Esophagus muscularis mucosa (tissue), 4 donors: ENCODE measurements around the gene C12orf54. TPM values are rescaled to one million over a fixed set of nuclear protein-coding genes. Genes with fewer than 3 reads are reported as not detected.

Experiments
- DNase-seq: peaks from one replicate; pipeline ENCODE4 v3.0.0-alpha.2; 2017; ENCODE audit errors: extremely low spot score
- H3K27ac ChIP-seq, 4 donors: fragments of 200-600 bp; sonication (generic); replicated peaks in 1 of 4; 1 replicate in 3 of 4; 2 replicates in 1 of 4; pipeline ENCODE4 v1.5.1; 2016 to 2019; ENCODE audit warnings: mild to moderate bottlenecking in 1 of 4
- H3K27me3 ChIP-seq, 4 donors: fragments of 200-600 bp; sonication (generic); one replicate each; pipeline versions ENCODE4 v1.5.1 to v1.6.0; 2016 to 2019
- H3K36me3 ChIP-seq, 4 donors: fragments of 200-600 bp; sonication (generic); one replicate each; pipeline ENCODE4 v1.5.1; 2016 to 2019
- H3K4me1 ChIP-seq, 4 donors: fragments of 200-600 bp; sonication (generic); one replicate each; pipeline ENCODE4 v1.5.1; 2016 to 2019
- H3K4me3 ChIP-seq, 4 donors: fragments of 200-600 bp; sonication (generic); 1 replicate in 2 of 4; 2 replicates in 2 of 4; pipeline ENCODE4 v1.5.1; 2016 to 2019; ENCODE audit warnings: mild to moderate bottlenecking in 4 of 4, moderate library complexity in 1 of 4
- H3K9me3 ChIP-seq, 4 donors: fragments of 200-600 bp; sonication (generic); 1 replicate in 3 of 4; 2 replicates in 1 of 4; pipeline ENCODE4 v1.5.1; 2016 to 2019
- CTCF ChIP-seq, 3 experiments: fragments of 200-600 bp in 2 of 3; fragments of 450-650 bp in 1 of 3; sonication (generic) in 2 of 3; IDR thresholded peaks; one replicate each; pipeline ENCODE4 v1.5.1; 2017 to 2019; ENCODE audit warnings: antibody characterized with exemption in 3 of 3, mild to moderate bottlenecking in 2 of 3, moderate library complexity in 1 of 3
- EP300 ChIP-seq: sonication (generic); formaldehyde crosslinking; IDR thresholded peaks from one replicate; pipeline ENCODE4 v1.6.1; 2017; ENCODE audit warnings: antibody characterized with exemption
- POLR2A ChIP-seq: fragments of 450-650 bp; IDR thresholded peaks from one replicate; pipeline ENCODE4 v1.6.1; 2017; ENCODE audit warnings: antibody characterized with exemption, moderate library complexity, mild to moderate bottlenecking, low read depth
- POLR2AphosphoS5 ChIP-seq, 2 donors: sonication (generic); formaldehyde crosslinking; IDR thresholded peaks; one replicate each; pipeline ENCODE4 v1.6.1; 2017; ENCODE audit warnings: antibody characterized with exemption in 2 of 2
- WGBS: methylation state at CpG from one replicate; pipeline ENCODE4 v1.1.5; 2018; 5-methylcytosine and 5-hydroxymethylcytosine counted together
- intact Hi-C: fragments of 100-400 bp; cut with DNase I; formaldehyde crosslinking; loops from one replicate; pipeline ENCODE4 v1.15.1; 2023
- total RNA-seq, 4 donors: library from RNA; depleted of rRNA; stranded (reverse); fragments of >200 nt; gene quantifications; one replicate each; pipeline versions ENCODE4 v1.1.0 to v1.2.1, GENCODE V29; 2016

The C12orf54 gene
- total RNA-seq, 4 donors from 2014 or later = not detected

- DNase-seq = no peak
- Histone ChIP-seq H3K27ac (no peak within 1 kb of the TSS), H3K9me3 (no peaks in the 10 kb centered on the region), H3K4me3 (no peak within 1 kb of the TSS), H3K27me3 (no peaks in the 10 kb centered on the region), H3K36me3 (no peaks in the 10 kb centered on the region), H3K4me1 (no peaks in the 10 kb centered on the region)
- WGBS = 83% methylated on average over 5 of the region's 5 CpGs
- intact Hi-C loops = no loop called here
- TF ChIP-seq CTCF (IDR thresholded peaks at IDR 0.05) (no peak), EP300 (no peak), POLR2AphosphoS5 (IDR thresholded peaks at IDR 0.05) (no peak), POLR2A (no peak)
Measured at GRCh38 chr12:48525332-48525731, 43.0 kb downstream of the C12orf54 start, which contains the start of gene OR8S1. OR8S1 (plus strand) TSS chr12:48525632; CDS start chr12:48525632, 0 bp downstream.

GRCh38 chr12:48527891-48528670 is 45.8 kb downstream of the C12orf54 start:
- Histone ChIP-seq H3K4me3 (no peak overlapping the region), H3K27ac (no peak overlapping the region), H3K27me3 (no peaks in the 10 kb centered on the region), H3K4me1 (no peaks in the 10 kb centered on the region), H3K9me3 (no peaks in the 10 kb centered on the region), H3K36me3 (no peaks in the 10 kb centered on the region)
- intact Hi-C loops = no loop called here
- DNase-seq = no peak
- TF ChIP-seq CTCF (IDR thresholded peaks at IDR 0.05) = no peak
- no peak for TF ChIP-seq POLR2AphosphoS5 (IDR thresholded peaks at IDR 0.05)
- TF ChIP-seq EP300 = no peak
- TF ChIP-seq POLR2A = no peak
- WGBS = 90% methylated on average over 41 of the region's 44 CpGs

- DNase-seq = no peak
- no peaks in the 10 kb centered on the region for H3K4me1 ChIP-seq
- TF ChIP-seq POLR2AphosphoS5 (IDR thresholded peaks at IDR 0.05) (no peak), POLR2A (no peak), EP300 (no peak), CTCF (IDR thresholded peaks at IDR 0.05) (no peak)
- peaks cover 0 to 8% (median 2%) of the 10 kb centered on the region in 4 donors for H3K9me3 ChIP-seq
- no peaks in the 10 kb centered on the region for H3K36me3 ChIP-seq
- H3K4me3 ChIP-seq = no peak overlapping the region
- no peaks in the 10 kb centered on the region for H3K27me3 ChIP-seq
- intact Hi-C loops = no loop called here
- no peak overlapping the region for H3K27ac ChIP-seq
Measured at GRCh38 chr12:48532601-48533000, 50.3 kb downstream of the C12orf54 start.

- H3K9me3 ChIP-seq = peaks cover 0 to 8% (median 2%) of the 10 kb centered on the region in 4 donors
Measured at GRCh38 chr12:48536602-48537001, 54.3 kb downstream of the C12orf54 start.

More at GRCh38 chr12:48536602-48537001, 54.3 kb downstream of the C12orf54 start:
- no peak for DNase-seq
- intact Hi-C loops = no loop called here
- Histone ChIP-seq H3K36me3 (no peaks in the 10 kb centered on the region), H3K4me3 (no peak overlapping the region), H3K4me1 (no peaks in the 10 kb centered on the region), H3K27ac (no peak overlapping the region), H3K27me3 (peaks cover 0 to 7% (median 0%) of the 10 kb centered on the region in 4 donors)
- 82% methylated on average over 1 of the region's 1 CpG for WGBS
- TF ChIP-seq POLR2A (no peak), CTCF (IDR thresholded peaks at IDR 0.05) (no peak), POLR2AphosphoS5 (IDR thresholded peaks at IDR 0.05) (no peak), EP300 (no peak)
